Spleen (tissue), 11 donors: ENCODE results near the gene PPFIA2. TPM values are rescaled to one million over a fixed set of nuclear protein-coding genes. Genes with fewer than 3 reads are reported as not detected.

Experiments used
- DNase-seq: peaks from one replicate; pipeline ENCODE4 v3.0.0-alpha.2; 2020
- H3K27ac ChIP-seq, 8 donors: fragments of 200-600 bp; sonication (generic) in 7 of 8; 1 replicate in 4 of 8; 2 replicates in 4 of 8; pipeline versions ENCODE4 v1.5.0 to v1.8.0; 2016 to 2021; ENCODE audit warnings: inconsistent platforms in 4 of 8, mild to moderate bottlenecking in 4 of 8, moderate library complexity in 1 of 8
- H3K27me3 ChIP-seq, 7 donors: fragments of 200-600 bp; sonication (generic) in 6 of 7; replicated peaks in 1 of 7; 1 replicate in 4 of 7; 2 replicates in 3 of 7; pipeline versions ENCODE4 v1.5.0 to v1.8.0; 2016 to 2021; ENCODE audit warnings: inconsistent platforms in 3 of 7, mild to moderate bottlenecking in 1 of 7
- H3K36me3 ChIP-seq, 6 donors: fragments of 200-600 bp; sonication (generic) in 5 of 6; 1 replicate in 4 of 6; 2 replicates in 2 of 6; pipeline versions ENCODE4 v1.5.0 to v1.8.0; 2016 to 2021; ENCODE audit warnings: inconsistent platforms in 2 of 6
- H3K4me1 ChIP-seq, 6 donors: fragments of 200-600 bp; sonication (generic) in 5 of 6; 1 replicate in 3 of 6; 2 replicates in 3 of 6; pipeline versions ENCODE4 v1.5.0 to v1.8.0; 2016 to 2021; ENCODE audit warnings: inconsistent platforms in 3 of 6
- H3K4me3 ChIP-seq, 8 donors: fragments of 200-600 bp; sonication (generic) in 7 of 8; 1 replicate in 4 of 8; 2 replicates in 4 of 8; pipeline versions ENCODE4 v1.5.0 to v1.8.0; 2016 to 2021; ENCODE audit warnings: inconsistent platforms in 4 of 8, mild to moderate bottlenecking in 4 of 8, moderate library complexity in 2 of 8
- H3K9me3 ChIP-seq, 8 donors: fragments of 200-600 bp; sonication (generic) in 7 of 8; 1 replicate in 4 of 8; 2 replicates in 4 of 8; pipeline versions ENCODE4 v1.5.0 to v1.8.0; 2016 to 2021; ENCODE audit warnings: inconsistent platforms in 4 of 8
- POLR2A ChIP-seq, 3 donors: fragments of 450-650 bp; IDR thresholded peaks; one replicate each; pipeline ENCODE4 v1.5.1; 2017; ENCODE audit warnings: antibody characterized with exemption in 3 of 3, mild to moderate bottlenecking in 1 of 3
- POLR2AphosphoS5 ChIP-seq, 3 donors: sonication (generic); formaldehyde crosslinking; IDR thresholded peaks; one replicate each; pipeline ENCODE4 v1.5.1; 2017; ENCODE audit warnings: antibody characterized with exemption in 3 of 3
- WGBS, 5 donors: extraction: QIAGEN DNeasy Blood & Tissue Kit in 3 of 5; methylation state at CpG; one replicate each; pipeline versions ENCODE4 v1.1.5 to v1.1.7; 2013 to 2018; 5-methylcytosine and 5-hydroxymethylcytosine counted together
- intact Hi-C: fragments of 100-400 bp; cut with DNase I; formaldehyde crosslinking; loops from one replicate; pipeline ENCODE4 v1.15.0; 2023; ENCODE audit warnings: low total_unique reads
- polyA plus RNA-seq, 3 donors: library from polyadenylated mRNA; stranded (reverse); fragments of 200-250 nt; gene quantifications; one replicate each; pipeline ENCODE4 v1.2.1, GENCODE V29; 2013
- total RNA-seq, 7 donors: library from RNA; depleted of rRNA in 3 of 7; stranded (reverse); fragments of >200 nt in 3 of 7; fragmentation: NEBNext Ultra II Directional in 4 of 7; extraction: Animal tissue kit (Norgen Biotek cat#: 25700) in 4 of 7; gene quantifications; one replicate each; pipeline versions ENCODE4 v1.1.0 to v1.2.1, GENCODE V29; 2016 to 2021
- TF ChIP-seq, protein P1 (sequence below), 11 experiments: fragments of 200-600 bp in 7 of 11; fragments of 450-650 bp in 4 of 11; sonication (generic) in 4 of 11; IDR thresholded peaks in 8 of 11; conservative IDR thresholded peaks in 3 of 11; 1 replicate in 7 of 11; 2 replicates in 4 of 11; pipeline versions ENCODE4 v1.4.0 to v1.8.0; 2016 to 2021; ENCODE audit warnings: antibody characterized with exemption in 11 of 11, inconsistent platforms in 4 of 11, mild to moderate bottlenecking in 1 of 11
- donor health status: healthy with polysubstance abuse.
- donor health status: DM: no; HTN: no; CAD: no; lungs with moderate emphysema.
- donor health status: DM: no; HTN: no; CAD: no.
- donor health status: Bipolar disorder and iron deficiency.
- donor health status: healthy.
- donor health status: DM: no; HTN: no; CAD: no.
- donor health status: DM: yes; HTN: yes; CAD: no.

Gene PPFIA2
- total and polyA plus RNA-seq, 10 donors, result 0.04 to 1.1 (median 0.27) TPM; not detected in 2

DNA sequence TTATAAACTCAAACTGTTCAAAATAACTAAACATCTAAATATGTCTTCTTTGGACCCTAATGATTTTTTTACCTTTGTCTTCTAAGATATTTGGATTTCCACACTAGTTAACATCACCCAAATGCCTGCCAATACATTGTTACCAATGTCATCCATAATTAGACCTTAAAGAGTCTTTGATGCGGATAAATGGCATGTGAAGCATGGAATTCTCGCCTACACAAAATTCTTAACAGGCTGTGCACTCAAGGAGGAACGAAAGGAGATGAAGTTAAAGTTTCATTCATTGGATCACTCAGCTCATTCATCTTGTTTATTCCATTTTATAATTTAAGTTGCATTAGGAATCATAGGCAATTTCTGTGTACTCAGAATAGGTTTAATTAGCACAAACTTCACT, 461.5 kb downstream of the PPFIA2 start:
- Histone ChIP-seq H3K27ac (no peak overlapping the region), H3K36me3 (no peaks in the 10 kb centered on the region), H3K4me3 (no peak overlapping the region), H3K27me3 (no peaks in the 10 kb centered on the region), H3K4me1 (no peaks in the 10 kb centered on the region), H3K9me3 (peaks cover 0 to 8% (median 0%) of the 10 kb centered on the region in 8 donors)
- WGBS, 5 donors, result 71 to 77% (median 75%) methylated on average over 3 of the region's 3 CpGs
- intact Hi-C loops, result no loop called here
- DNase-seq, result no peak
- TF ChIP-seq POLR2A (IDR thresholded peaks at IDR 0.05) (no peak), POLR2AphosphoS5 (IDR thresholded peaks at IDR 0.05) (no peak)
- TF ChIP-seq, protein P1, sequence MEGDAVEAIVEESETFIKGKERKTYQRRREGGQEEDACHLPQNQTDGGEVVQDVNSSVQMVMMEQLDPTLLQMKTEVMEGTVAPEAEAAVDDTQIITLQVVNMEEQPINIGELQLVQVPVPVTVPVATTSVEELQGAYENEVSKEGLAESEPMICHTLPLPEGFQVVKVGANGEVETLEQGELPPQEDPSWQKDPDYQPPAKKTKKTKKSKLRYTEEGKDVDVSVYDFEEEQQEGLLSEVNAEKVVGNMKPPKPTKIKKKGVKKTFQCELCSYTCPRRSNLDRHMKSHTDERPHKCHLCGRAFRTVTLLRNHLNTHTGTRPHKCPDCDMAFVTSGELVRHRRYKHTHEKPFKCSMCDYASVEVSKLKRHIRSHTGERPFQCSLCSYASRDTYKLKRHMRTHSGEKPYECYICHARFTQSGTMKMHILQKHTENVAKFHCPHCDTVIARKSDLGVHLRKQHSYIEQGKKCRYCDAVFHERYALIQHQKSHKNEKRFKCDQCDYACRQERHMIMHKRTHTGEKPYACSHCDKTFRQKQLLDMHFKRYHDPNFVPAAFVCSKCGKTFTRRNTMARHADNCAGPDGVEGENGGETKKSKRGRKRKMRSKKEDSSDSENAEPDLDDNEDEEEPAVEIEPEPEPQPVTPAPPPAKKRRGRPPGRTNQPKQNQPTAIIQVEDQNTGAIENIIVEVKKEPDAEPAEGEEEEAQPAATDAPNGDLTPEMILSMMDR (IDR thresholded peaks at IDR 0.05 in 8 of 11, conservative IDR thresholded peaks at IDR 0.05 in 3 of 11), result no peak

DNA sequence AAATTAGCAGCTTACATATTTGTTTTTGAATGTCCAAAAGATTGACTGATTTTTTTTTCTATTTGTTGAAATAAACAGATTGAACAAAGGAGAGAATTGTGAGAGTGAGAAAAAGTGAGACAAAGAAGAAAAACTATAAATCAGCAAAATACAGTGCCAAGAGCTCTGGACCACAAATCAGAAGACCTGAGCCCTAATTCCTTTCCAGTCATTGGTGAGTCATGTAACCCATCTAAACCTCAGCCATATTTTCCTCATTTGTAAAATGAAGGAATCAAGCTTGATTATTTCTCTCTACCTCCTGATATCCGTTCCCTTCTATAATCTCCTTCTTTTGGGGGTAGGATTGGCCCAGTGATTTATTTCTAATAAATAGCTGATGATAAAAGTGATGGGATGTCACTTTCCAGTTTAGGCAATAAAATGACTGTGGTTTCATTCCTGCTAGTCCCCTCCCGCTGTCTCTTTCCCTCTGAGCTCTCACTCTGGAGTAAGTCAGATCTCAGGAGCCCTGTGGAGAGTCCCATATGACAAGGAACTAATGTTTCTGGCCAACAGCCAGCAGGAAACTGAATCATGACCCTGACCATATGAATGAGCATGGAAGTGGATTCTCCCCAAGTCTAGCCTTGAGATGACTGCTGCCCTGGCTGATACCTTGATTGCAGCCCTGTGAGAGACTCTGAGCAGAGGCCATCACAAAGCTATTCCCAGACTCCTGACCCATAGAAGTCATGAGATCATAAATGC, 462.4 kb downstream of the PPFIA2 start:
- Histone ChIP-seq H3K9me3 (peaks cover 0 to 8% (median 0%) of the 10 kb centered on the region in 8 donors), H3K4me3 (no peak overlapping the region), H3K4me1 (no peaks in the 10 kb centered on the region), H3K36me3 (no peaks in the 10 kb centered on the region), H3K27ac (no peak overlapping the region), H3K27me3 (no peaks in the 10 kb centered on the region)
- 57 to 79% (median 62%) methylated on average over 2 of the region's 2 CpGs for WGBS, 5 donors
- intact Hi-C loops, result no loop called here
- TF ChIP-seq, protein P1 (IDR thresholded peaks at IDR 0.05 in 8 of 11, conservative IDR thresholded peaks at IDR 0.05 in 3 of 11), result no peak
- no peak for TF ChIP-seq POLR2A (IDR thresholded peaks at IDR 0.05)
- no peak for TF ChIP-seq POLR2AphosphoS5 (IDR thresholded peaks at IDR 0.05)
- DNase-seq, result no peak

DNA sequence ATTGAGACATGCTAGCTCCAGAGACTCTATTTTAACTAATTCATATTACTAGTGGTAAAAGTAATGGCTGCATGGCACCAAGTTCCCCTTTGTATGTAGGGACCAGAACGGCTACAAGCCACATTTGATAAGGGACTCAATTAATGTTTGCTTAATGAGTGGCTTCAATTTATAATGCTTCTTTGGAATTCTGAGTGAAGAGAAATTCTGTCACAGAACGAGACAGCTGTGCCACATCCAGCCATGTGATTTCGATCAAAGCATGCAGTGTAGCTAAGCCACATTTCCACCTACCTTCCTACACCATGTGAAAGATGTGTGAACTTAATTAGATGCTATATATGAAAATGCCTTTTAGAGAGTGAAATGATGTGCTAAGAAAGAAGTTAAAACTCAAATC, 463.9 kb downstream of the PPFIA2 start:
- H3K27me3 ChIP-seq, result no peaks in the 10 kb centered on the region
- intact Hi-C loops, result no loop called here
- no peak overlapping the region for H3K27ac ChIP-seq
- H3K36me3 ChIP-seq, result no peaks in the 10 kb centered on the region
- peaks cover 0 to 8% (median 0%) of the 10 kb centered on the region in 8 donors for H3K9me3 ChIP-seq
- WGBS, 5 donors, result 80 to 87% (median 82%) methylated on average over 3 of the region's 3 CpGs
- H3K4me3 ChIP-seq, result no peak overlapping the region
- H3K4me1 ChIP-seq, result no peaks in the 10 kb centered on the region
- TF ChIP-seq, protein P1 (IDR thresholded peaks at IDR 0.05 in 8 of 11, conservative IDR thresholded peaks at IDR 0.05 in 3 of 11), result no peak
- no peak for TF ChIP-seq POLR2A (IDR thresholded peaks at IDR 0.05)
- TF ChIP-seq POLR2AphosphoS5 (IDR thresholded peaks at IDR 0.05), result no peak
- DNase-seq, result no peak

DNA sequence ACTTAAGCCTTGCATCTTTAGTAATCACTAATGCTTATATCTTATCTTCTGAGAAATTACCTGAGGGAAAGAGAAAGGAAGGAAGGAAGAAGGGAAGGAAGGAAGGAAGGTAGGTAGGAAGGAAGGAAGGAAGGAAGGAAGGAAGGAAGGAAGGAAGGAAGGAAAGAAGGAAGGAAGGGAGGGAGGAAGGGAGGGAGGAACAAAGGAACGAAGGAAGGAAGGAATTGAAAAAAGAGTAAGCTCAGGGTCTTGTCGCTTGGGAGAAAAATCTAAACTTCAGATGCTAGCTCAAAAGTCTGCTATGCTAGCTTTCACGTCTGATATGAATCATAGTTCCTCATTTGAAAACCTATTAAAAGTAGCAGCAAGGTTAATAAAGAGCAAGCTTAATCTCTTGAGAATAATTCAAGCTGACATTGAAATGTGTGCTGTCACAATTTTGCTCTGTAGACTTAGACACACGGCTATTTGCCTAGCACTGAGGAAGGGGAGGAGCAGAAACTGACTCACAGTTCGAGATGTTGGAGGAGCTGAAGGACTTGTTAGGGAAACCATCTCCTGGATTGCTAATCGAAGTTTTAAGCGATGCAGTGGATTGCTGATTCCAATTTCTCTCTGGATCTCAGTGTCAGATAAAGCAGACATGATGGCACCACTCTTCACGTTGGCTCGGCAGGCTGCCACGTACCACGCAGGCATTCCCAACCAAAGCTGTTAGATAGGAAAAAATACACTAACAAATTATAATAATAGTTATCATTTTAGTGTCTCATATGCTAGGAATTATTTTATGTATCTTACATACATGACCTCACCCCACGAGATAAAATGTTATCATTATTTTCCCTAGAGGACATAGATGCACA, 464.6 kb downstream of the PPFIA2 start:
- TF ChIP-seq, protein P1 (IDR thresholded peaks at IDR 0.05 in 8 of 11, conservative IDR thresholded peaks at IDR 0.05 in 3 of 11), result no peak
- DNase-seq, result no peak
- H3K4me1 ChIP-seq, result no peaks in the 10 kb centered on the region
- H3K27ac ChIP-seq, result no peak overlapping the region
- H3K27me3 ChIP-seq, result no peaks in the 10 kb centered on the region
- intact Hi-C loops, result no loop called here
- WGBS, 5 donors, result 68 to 76% (median 71%) methylated on average over 12 of the region's 12 CpGs
- no peak overlapping the region for H3K4me3 ChIP-seq
- H3K9me3 ChIP-seq, result peaks cover 0 to 8% (median 0%) of the 10 kb centered on the region in 8 donors
- no peaks in the 10 kb centered on the region for H3K36me3 ChIP-seq
